ENCODE results near the gene KAT6B. TPM values are rescaled to one million over a fixed set of nuclear protein-coding genes. Genes with fewer than 3 reads are reported as not detected.
A peak's percentile ranks its signal among the peaks of the same experiment; 100 is the strongest.

The KAT6B gene
- total and polyA plus RNA-seq, 2 experiments from 2014 or later, result 15.8 to 36.2 TPM

GRCh38 chr10:74949034-74949832 is 122.8 kb downstream of the KAT6B start:
- Histone ChIP-seq H3K9me2 (replicated peaks; ENCODE audit: insufficient read depth) (no peaks in the 10 kb centered on the region), H3K4me2 (peak overlapping the region; percentile 20), H3K9me3 (ENCODE audit: low read depth) (no peaks in the 10 kb centered on the region), H3K27me3 (no peaks in the 10 kb centered on the region), H3K79me2 (peaks cover 66% of the 10 kb centered on the region), H3K27ac (peak overlapping the region; percentile 20), H3K36me3 (replicated peaks; ENCODE audit: insufficient read depth, low read depth) (no peaks in the 10 kb centered on the region), H2AFZ (no peak overlapping the region), H4K20me1 (ENCODE audit: insufficient read depth, poor library complexity, severe bottlenecking) (peaks cover 10% of the 10 kb centered on the region), H3K4me1 (ENCODE audit: insufficient read depth) (peaks cover 26% of the 10 kb centered on the region), H3K4me3 (no peak overlapping the region)
- WGBS (ENCODE audit: low lambda C conversion rate, missing lambda C conversion rate), result 88% methylated on average over 5 of the region's 5 CpGs
- DNase-seq (ENCODE audit: low spot score), result no peak
- no peak for TF ChIP-seq EZH2 (IDR thresholded peaks at IDR 0.05; ENCODE audit: borderline replicate concordance)
- no peak for TF ChIP-seq CTCF (IDR thresholded peaks at IDR 0.05; ENCODE audit: poor library complexity)
- no peak for TF ChIP-seq EZH2phosphoT487 (IDR thresholded peaks at IDR 0.05; ENCODE audit: low read depth, severe bottlenecking, unreplicated experiment)

- TF ChIP-seq CTCF (IDR thresholded peaks at IDR 0.05; ENCODE audit: poor library complexity) (no peak), EZH2phosphoT487 (IDR thresholded peaks at IDR 0.05; ENCODE audit: low read depth, severe bottlenecking, unreplicated experiment) (no peak), EZH2 (IDR thresholded peaks at IDR 0.05; ENCODE audit: borderline replicate concordance) (no peak)
- Histone ChIP-seq H3K4me3 (no peak overlapping the region), H3K4me2 (no peak overlapping the region), H3K9me2 (replicated peaks; ENCODE audit: insufficient read depth) (no peaks in the 10 kb centered on the region), H3K27ac (no peak overlapping the region), H2AFZ (no peak overlapping the region), H3K79me2 (peaks cover 72% of the 10 kb centered on the region), H3K9me3 (ENCODE audit: low read depth) (no peaks in the 10 kb centered on the region), H3K4me1 (ENCODE audit: insufficient read depth) (peaks cover 26% of the 10 kb centered on the region), H4K20me1 (ENCODE audit: insufficient read depth, poor library complexity, severe bottlenecking) (peaks cover 10% of the 10 kb centered on the region), H3K27me3 (no peaks in the 10 kb centered on the region), H3K36me3 (replicated peaks; ENCODE audit: insufficient read depth, low read depth) (no peaks in the 10 kb centered on the region)
- no peak for DNase-seq (ENCODE audit: low spot score)
- 78% methylated on average over 8 of the region's 8 CpGs for WGBS (ENCODE audit: low lambda C conversion rate, missing lambda C conversion rate)
Observed at GRCh38 chr10:74949843-74950765, 123.7 kb downstream of the KAT6B start.

GRCh38 chr10:74953214-74953613 is 126.8 kb downstream of the KAT6B start:
- Histone ChIP-seq H3K27ac (no peak overlapping the region), H2AFZ (no peak overlapping the region), H3K9me3 (ENCODE audit: low read depth) (no peaks in the 10 kb centered on the region), H3K4me2 (no peak overlapping the region), H3K4me3 (no peak overlapping the region), H3K27me3 (no peaks in the 10 kb centered on the region), H4K20me1 (ENCODE audit: insufficient read depth, poor library complexity, severe bottlenecking) (peaks cover 10% of the 10 kb centered on the region), H3K36me3 (replicated peaks; ENCODE audit: insufficient read depth, low read depth) (no peaks in the 10 kb centered on the region), H3K4me1 (ENCODE audit: insufficient read depth) (peaks cover 15% of the 10 kb centered on the region), H3K79me2 (peaks cover 68% of the 10 kb centered on the region), H3K9me2 (replicated peaks; ENCODE audit: insufficient read depth) (no peaks in the 10 kb centered on the region)
- 69% methylated on average over 2 of the region's 2 CpGs for WGBS (ENCODE audit: low lambda C conversion rate, missing lambda C conversion rate)
- no peak for TF ChIP-seq EZH2phosphoT487 (IDR thresholded peaks at IDR 0.05; ENCODE audit: low read depth, severe bottlenecking, unreplicated experiment)
- TF ChIP-seq CTCF (IDR thresholded peaks at IDR 0.05; ENCODE audit: poor library complexity), result no peak
- TF ChIP-seq EZH2 (IDR thresholded peaks at IDR 0.05; ENCODE audit: borderline replicate concordance), result no peak
- DNase-seq (ENCODE audit: low spot score), result no peak

All from hepatocyte (in vitro differentiated cells).